GM21360 (cell line): ENCODE data around the gene ATOH8.

Source experiments
- ATAC-seq: cut with Tn5 transposase; IDR thresholded peaks from one replicate; pipeline ENCODE4 v1.9.1; 2021; ENCODE audit warnings: mild to moderate bottlenecking, moderate library complexity; ENCODE audit not compliant: unreplicated experiment

Gene ATOH8

DNA sequence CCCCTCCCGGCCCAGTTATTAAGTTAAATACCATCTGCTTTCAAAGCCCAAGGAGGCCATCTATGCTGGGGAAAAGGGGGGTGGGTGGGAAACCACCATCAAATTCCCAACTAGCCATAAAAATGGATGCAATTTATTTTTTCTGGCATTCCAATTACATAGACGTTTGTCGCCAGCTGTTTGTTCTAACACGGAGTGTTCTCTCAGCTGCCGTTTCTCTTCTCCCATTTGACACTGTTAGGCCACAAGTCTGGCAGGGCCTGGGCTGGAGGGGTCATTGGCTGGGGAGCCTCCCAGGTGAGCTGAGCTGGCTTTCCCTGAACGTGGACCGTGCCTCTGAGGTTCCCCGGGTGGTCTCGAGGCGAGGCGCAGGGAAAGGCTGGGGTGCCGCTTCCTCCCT lies 16.6 kb downstream of the ATOH8 start:
- ATAC-seq: no peak

DNA sequence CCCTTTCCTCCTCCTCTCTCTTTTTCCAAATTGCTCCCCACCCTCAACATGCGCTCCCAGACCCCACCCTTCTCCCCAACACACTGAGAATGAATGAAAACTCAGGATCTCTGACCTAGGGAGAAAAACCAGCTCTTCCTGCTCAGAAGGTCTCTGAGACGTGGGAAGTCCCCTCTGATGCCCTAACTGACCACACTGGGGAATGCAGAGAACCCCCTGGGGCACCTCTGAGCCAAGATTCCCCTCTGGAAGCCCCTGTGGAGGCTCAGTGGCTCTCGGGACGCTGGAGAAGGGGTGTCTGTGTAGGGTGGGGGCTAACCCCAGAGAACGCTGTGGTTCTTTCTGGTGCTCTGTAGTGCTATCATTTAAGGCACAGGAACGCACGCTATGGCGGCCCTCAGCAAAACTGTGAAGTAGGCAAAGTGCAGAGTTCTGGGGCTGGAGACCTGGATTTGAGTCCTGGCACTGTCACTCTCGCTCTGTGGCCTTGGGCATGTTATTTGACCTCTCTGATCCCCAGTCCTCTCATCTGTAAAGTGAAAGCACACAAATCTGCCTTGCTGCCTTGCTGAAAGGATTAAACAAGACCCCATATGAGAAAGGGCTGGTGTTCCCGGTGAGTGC lies 17.1 kb downstream of the ATOH8 start:
- no peak for ATAC-seq

DNA sequence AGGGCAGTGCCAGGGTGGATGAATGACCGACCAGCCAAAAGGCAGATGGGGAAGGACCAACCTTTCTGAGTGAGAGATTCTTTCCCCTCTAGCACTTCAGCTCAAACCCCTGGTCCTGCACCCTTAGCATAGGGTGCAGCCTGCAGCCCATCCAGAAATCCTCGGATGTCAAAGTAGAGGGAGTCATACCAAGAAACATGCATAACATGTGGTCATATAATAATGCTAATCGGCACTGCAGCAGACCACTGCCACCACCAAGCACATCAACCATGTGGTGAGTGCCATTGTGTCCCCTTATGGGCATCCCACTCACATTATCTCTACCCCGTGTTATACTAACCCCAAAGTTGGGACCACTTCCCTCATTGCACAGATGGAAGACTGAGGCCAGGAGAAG lies 17.7 kb downstream of the ATOH8 start:
- ATAC-seq: no peak

DNA sequence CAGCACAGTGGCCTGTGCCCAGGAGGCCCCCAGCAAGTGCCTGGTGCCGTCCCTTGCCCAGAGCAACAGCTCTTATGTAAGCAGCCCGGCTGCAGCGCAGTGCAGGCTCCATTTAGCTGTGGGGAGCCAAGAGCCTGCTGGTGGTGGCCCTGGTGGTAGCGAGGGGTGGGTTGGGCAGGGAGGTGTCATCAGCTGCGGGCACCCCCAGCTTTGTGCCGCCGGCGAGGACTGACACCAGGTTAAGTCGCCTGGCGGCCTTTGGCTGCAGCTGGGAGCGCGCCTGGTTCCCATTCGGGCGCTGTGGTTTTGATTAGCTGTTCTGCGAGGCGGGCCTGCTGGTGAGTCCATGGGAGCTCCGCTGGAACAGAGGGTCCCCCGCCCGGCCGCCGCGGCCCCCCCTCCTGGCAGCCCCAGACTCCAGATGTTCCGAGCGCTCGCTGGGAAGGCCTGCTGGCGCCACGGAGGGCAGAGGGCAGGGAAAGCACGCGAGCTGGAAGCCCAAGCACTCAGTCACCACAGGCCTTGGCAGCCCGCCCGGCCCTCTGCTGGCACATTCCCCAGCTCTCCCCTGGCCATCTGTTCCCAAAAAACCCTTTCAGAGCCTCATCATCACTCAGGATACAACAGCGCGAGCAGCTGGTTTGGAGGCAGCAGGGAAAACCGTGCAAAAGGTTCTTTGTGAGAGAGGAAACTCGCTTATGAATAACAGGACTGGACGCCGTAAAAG lies 18.4 kb downstream of the ATOH8 start:
- ATAC-seq: no peak

DNA sequence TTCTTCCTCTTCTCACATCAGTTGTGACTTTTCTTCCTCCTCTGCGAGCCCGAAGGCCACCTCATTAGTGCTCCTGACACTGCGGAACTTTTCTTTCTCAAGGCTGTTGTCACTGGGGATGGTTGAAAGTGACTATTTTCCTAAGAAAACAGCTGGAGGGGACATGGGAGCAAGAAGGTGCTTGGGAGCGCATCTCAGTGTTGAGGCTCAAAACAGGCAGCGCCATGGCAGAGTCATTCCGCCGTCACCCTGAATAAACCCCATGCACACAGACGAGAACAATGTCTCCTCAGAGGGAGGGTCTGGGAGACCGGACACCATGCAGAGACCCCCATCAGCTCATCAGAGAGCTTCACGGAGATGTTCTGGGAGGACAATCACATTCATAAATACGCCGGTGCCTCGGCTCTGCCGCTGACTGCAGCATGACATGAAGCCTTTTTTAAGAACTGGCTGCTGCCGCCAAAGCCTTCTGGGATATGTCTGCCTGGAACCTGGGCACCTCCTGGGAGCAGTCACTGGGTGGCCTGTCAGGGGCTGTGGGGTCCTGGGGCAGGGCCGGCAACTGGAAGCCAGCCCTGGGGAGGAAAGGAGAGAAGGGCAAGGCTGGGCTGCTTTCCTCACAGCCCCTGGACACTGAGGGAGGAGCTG lies 19.2 kb downstream of the ATOH8 start:
- ATAC-seq: no peak

DNA sequence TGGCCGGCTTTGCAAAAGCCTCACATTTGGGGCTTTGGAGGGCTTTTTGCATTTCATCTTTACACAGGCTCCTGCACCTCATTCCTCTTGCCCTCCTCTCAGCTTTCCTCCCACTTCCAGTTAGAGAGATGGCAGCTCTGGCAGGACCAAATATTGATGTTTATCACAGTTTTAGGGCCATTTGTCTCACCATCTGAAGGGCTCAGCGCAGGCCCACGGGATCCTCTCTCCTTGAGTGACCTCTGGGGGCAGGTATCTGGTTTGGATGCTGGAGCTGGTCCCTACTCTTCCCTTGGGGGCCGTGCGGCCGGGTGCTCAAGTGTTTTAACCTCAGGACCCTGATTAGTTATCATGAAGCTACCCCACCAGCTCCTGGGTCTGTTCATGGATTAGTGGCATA lies 19.9 kb downstream of the ATOH8 start:
- ATAC-seq: no peak

DNA sequence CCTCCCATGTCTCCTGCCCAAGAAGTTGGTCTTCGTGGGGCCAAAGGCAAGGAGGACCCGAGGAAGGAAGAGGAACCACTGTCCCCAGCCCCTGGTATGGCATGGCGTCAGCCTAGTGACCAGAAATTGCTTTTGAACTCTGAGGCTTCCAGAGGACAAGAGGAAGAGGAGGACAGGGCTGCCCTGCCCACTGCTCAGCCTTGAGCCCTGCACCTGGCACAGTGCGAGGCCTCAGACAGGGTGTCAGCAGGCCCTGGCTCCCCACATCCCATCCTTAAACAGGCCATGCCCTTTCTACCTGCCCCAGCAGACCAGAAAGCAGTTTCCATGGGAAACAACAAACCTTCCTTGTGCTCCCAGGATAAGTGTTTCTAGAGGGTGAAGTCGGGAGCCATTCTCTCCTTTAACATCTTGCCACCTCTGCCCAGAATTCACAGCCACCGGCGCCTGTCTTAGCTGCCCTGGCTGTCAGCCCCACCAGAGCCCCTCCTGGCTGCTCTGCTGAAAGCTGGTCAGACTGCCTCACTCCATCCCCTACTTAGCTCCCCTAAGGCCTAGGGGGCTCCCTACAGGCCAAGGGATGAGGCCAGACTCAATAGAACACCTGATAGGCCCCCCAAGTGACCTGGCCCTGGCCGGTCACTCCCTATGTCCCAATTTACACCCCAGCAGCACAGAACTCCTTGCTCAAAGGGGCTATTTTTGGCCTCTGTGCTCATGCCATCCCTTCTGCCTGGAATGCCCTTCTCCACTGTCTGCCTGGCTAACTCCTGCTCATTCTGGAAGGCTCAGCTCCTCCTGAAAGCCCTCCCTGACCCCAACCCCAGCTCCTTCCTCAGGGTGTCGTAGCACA lies 20.6 kb downstream of the ATOH8 start:
- no peak for ATAC-seq

DNA sequence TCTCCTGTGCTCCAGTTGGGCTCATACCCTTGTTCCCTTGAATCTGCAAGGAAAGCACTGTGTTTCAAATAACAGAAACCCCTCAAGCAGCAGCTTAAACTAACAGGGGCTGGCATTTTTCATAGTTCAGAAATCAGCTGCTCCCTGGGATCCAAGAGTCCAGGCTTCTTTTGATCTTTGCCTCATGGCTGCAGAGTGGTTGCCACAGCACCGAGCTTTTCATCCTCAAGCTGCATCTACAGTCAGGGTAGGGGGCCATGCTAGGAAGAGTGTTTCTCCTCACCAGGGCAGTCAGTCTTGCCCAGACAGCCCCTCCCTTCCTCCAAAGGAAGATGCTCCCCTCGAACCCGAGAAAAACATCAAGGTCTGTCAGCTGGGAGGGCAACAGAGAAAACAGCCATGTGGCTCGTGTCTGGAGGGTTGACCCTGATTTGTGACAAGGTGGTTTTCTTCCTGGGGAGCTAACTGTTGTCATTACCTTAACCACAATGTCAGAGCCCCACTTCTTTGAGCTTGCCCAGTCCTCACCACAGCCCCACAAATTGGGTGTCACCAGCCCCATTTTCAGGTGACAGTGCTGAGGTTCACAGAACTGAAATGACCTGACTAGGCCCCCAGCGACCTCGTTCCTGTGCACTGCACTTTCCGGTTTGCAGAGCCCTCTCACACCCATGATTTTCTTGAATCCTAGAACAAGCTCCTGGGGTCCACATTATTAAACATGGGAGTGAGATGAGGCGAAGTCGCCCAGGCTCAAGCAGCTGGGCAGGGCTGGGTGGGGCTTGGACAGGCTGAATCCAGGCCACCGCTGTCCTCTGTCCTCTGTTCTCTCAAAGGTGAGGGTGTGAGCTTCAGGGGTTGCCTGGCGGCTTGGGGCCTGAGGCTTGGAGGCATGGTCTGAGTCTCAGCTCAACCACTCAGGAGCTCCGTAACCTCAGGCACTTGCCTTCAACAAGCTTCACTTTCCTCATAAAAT lies 21.9 kb downstream of the ATOH8 start:
- no peak for ATAC-seq

DNA sequence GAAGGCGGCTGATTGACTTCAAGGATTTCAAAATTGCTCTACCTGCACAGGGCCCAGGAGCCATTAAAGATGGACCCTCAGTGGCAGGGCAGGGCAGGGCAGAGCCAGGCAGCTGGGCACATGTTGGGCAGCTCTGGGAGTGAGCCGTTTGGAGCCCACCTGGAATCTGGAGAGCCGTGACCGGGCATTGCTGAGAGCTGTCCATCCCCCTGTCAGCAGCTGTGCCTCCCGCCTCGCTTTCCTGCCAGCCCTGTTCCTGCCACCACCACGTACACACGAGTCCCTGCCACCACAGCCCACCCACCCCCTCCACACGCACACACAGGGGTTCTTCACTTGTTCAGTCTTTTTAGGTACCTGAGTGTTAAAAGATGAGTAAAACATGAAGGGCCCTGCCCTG lies 22.9 kb downstream of the ATOH8 start:
- ATAC-seq: no peak

DNA sequence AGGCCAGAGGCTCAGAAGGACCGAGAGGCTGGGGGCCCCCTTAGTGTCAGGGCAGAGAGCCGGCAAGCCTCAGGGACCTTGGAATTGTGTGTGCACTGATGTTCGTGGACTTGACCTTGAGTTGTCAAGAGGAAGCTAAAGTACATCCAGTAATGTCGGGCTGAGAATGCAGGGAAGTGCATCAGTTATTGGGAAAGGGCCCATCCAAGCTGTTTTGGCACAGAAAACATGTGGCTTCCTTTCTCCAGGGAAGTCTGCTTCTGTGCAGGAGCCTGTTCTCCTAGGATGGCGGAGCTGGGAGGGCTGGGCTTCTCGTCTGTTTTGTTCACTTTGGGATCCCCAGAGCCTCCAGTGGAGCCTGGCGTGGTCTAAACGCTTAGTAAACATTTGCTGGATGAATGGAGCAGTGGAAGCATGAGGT lies 23.7 kb downstream of the ATOH8 start:
- no peak for ATAC-seq

DNA sequence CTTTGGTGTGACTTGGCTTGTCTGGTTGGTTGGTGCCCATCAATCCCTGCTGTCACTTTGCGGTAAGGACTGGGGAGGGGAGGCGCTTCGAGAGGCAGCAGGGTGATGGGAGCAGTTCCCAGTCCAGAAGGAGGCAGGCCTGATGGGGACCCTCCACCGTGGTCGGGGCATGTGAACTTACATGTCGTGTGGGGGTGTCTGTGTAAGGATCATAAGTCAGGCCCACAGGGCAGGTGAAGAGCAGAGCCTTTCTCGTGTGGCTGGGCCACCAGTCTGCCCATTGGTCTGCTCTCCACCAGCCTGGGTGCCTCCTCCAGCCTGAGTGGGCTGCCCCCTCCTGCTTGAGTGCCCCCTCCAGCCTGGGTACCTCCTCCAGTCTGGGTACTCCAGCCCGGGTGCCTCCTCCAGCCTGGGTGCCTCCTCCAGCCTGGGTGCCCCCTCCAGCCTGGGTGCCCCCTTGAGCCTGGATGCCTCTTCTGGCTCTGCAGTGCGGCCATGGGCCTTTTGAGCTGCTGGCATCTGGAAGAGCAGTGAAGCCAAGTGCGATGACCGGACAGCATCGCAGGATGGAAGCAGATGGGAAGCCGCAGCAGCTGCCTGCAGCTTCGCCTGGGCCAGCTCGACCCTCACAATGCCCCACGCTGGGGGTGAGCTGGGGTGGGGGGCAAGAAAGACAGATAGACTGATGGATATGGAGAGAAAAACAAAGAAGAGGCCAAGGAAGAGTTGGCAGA lies 25.0 kb downstream of the ATOH8 start:
- ATAC-seq: no peak

DNA sequence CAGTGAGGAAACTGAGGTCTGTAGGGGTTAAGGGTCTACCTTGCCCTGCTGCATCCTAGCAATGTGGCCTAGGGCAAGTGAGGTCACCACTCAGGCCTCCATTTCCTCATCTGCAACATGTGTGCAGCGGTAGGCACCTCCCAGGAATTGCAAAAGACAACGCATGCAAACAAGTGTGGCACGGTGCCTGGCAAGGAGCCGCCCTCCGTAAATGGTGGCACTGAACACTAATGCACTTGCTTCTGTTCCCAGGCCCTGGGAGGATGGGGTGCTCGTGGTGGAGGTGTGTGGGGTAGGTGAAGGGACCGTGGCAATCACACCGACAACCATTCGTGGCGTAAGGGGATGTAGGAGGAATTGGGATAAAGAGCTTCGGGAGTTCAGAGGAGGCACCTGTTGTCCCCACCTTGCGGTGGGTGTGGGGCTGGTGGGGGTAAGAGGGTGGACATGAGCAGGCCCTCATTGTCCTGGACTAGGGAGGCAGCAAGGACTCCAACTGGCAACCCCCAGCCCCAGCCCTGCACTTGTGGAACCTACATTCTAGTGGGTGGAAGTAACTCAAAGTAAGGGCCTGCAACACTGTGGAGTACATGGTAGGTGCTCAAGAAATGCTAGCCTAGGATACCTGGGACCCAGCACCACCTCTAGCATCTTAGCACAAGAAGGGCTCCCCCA lies 26.0 kb downstream of the ATOH8 start:
- no peak for ATAC-seq

DNA sequence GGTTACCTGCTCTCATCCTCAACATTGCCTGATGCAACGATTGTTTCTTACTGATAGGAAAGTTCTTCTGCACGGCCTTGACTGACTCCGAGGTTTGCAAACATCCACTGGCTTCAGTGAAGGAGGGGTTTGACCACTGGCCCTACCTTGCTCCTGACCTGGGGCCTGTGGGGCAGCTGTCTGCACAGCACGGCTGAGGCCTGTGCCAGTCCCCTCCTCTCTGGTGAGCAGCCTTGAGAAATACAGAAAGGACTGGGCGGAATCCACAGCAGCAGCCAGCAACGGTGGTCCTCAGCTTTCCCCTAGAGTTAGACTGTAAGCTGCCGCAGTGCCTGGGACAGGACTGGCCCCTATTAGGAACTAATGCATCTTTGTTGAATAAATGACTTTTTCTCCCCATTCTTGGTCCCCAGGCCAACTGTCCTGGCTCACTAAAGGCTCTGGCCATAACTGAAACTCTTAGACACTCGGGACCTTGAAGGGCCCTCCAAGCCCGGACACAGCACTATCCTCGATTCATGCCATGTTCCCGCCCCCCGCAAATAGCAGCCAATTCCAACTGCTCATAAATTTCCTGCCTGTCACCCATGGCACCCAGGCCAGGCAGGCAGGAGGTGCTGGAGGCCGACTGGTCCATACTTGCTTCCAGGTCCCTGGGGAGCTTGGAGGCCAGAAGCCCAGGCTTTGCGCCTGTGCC lies 26.7 kb downstream of the ATOH8 start:
- no peak for ATAC-seq

DNA sequence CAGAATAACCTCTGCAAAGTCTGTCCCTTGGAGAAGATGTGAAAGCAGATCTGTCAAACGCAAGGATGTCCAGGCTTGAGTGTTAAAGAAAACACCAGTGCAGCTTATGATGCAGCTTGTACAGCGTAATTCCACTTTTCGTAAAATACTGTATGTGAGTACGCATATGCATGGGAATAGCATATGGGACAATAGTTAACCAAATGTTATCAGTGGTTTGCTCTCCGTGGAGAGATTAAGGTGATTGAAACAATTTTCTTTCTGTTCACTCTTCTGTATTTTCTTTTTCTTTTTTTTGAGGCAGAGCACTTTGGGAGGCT lies 27.2 kb downstream of the ATOH8 start:
- ATAC-seq: no peak

DNA sequence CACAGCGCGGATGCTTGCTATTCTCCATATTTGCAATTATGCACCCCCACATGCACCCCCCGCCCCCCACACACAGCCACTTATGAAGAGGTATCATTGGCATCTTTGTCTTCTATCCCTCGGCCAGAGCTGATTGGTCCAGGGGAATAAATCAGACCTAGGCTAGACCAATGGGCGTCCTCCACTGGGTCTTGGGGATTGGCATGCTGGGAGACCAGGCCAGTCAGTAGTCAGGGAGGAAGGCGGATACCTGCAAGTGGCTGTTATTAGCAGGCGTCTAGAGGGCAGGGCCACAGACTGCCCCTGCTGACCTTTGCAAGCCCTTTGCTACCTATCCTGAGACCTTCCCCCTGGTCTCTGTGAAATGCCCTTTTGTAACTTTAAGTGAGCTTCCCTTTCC lies 30.0 kb downstream of the ATOH8 start:
- ATAC-seq: no peak

DNA sequence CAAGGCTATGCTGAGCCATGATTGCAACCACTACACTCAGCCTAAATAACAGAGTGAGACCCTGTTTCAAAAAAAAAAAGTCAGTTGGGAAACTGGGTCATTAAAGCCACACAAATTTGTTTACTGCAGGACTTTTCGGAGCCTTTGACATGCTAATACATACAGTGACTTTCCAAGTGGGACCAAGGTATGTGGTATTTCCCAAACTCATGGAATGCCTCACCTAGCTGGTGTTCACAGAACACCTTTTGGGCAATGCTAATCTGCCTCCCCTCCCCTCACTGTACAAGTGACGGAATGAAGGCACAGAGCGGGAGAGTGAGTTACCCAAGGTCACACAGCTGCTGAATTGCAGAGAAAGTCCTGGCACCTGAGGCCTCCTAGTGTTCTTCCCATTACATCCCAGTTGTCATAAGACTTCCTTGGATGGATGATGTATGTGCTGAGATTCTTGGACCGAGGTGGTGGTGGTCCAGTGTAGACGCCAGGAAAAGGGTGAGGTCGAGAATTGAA lies 30.7 kb downstream of the ATOH8 start:
- no peak for ATAC-seq

DNA sequence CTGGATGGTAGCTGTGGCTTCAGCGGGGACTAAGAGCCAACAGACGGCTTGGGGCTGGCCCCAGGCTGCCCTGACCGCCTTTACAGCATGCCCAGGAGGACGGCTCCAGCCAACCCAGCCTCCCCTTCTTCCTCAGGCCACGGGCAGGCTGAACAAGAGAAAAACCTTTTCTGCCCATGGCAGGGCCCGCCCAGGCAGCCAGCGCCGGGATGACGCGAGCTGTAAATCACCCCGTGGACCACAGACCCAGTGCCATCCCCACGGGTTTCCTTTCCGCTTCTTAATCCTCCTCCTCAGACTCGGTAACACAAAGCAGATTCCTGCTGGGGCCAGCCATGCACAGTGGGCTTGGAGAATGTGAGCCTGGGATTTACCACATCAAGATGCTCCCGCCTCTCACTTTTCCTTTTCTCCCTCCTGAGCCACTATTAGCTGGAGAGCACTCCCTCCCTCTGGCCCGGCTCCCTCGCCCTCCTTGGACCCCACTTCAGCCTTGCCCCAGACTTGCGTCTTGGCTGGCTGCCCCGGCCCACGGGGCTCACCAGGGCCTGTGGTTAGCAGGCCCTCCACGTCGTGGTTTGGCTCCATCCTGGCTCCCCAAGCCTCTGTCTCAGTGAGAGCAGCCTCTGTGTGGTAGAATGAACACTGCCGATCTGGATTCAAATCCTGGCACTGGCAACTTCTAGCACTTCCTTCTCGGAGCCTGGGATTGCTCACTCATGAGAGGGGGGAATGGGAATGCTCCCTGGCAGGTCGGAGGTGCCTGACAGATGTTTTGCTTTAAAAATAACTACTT lies 31.4 kb downstream of the ATOH8 start:
- ATAC-seq: no peak

DNA sequence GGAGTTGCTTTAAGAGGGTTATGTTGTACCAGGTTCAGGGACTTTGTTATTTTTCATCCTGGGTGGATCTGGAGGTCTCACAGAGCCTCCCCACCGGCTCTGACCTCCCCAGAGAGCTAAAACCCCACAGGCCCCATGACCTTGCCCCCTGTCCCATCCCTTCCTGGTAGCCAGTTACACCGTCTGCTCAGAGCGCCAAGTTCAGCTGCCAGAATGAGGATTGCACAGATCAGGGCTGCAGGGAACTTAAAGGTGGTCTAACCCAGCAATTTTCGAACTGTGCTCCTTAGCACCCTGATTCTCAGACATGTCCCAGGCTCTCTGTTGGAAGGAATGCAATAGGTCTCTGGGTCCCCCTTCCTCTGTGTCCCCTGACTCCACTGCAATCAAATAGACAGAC lies 32.1 kb downstream of the ATOH8 start:
- no peak for ATAC-seq
